ENCODE data around the gene CCL16. TPM values are rescaled to one million over a fixed set of nuclear protein-coding genes. Genes with fewer than 3 reads are reported as not detected.
A peak's percentile ranks its signal among the peaks of the same experiment; 100 is the strongest.

The CCL16 gene
- polyA plus RNA-seq, 1 donor: 0.20 TPM

GRCh38 chr17:35986643-35987042 is 5.3 kb upstream of the CCL16 start, which contains the start of gene CCL14:
Gene CCL14 (minus strand): TSS chr17:35986729. CDS start chr17:35986649, 80 bp downstream.
- DNase-seq: no peak

GRCh38 chr17:35984140-35984539 is 2.8 kb upstream of the CCL16 start:
- no peak for DNase-seq

GRCh38 chr17:35982409-35983191 is 1.3 kb upstream of the CCL16 start:
- no peak for DNase-seq

- DNase-seq: no peak
Observed at GRCh38 chr17:35981908-35982330, 622 bp upstream of the CCL16 start.

- DNase-seq: no peak
Observed at GRCh38 chr17:35978346-35978745, 3.0 kb downstream of the CCL16 start.

- DNase-seq: no peak
Observed at GRCh38 chr17:35977509-35977908, 3.8 kb downstream of the CCL16 start.

GRCh38 chr17:35973333-35974260 is 7.7 kb downstream of the CCL16 start:
- DNase-seq: no peak

- DNase-seq: no peak
Observed at GRCh38 chr17:35972945-35973332, 8.4 kb downstream of the CCL16 start.

- no peak for DNase-seq
Observed at GRCh38 chr17:35972535-35972934, 8.8 kb downstream of the CCL16 start.

GRCh38 chr17:35972066-35972465 is 9.2 kb downstream of the CCL16 start:
- no peak for DNase-seq

GRCh38 chr17:35969558-35970380 is 11.5 kb downstream of the CCL16 start:
- peak; percentile 89 for DNase-seq

GRCh38 chr17:35968520-35969054 is 12.7 kb downstream of the CCL16 start:
- DNase-seq: no peak

GRCh38 chr17:35965272-35965671 is 16.0 kb downstream of the CCL16 start:
- no peak for DNase-seq

- no peak for DNase-seq
Observed at GRCh38 chr17:35963663-35964062, 17.6 kb downstream of the CCL16 start.

GRCh38 chr17:35953720-35954119 is 27.6 kb downstream of the CCL16 start:
- DNase-seq: no peak

- no peak for DNase-seq
Observed at GRCh38 chr17:35949401-35949800, 31.9 kb downstream of the CCL16 start.

GRCh38 chr17:35948092-35948491 is 33.2 kb downstream of the CCL16 start:
- DNase-seq: no peak

- peak; percentile 53 for DNase-seq
Observed at GRCh38 chr17:35947156-35947585, 34.1 kb downstream of the CCL16 start.

GRCh38 chr17:35944151-35944550 is 37.1 kb downstream of the CCL16 start:
- DNase-seq: no peak

- no peak for DNase-seq
Observed at GRCh38 chr17:35943537-35943936, 37.8 kb downstream of the CCL16 start, which contains the start of gene LYZL6. Gene LYZL6 (minus strand): TSS chr17:35943713. CDS start chr17:35939356, 4,357 bp downstream.

- DNase-seq: peak; percentile 44
Observed at GRCh38 chr17:35942588-35943186, 38.6 kb downstream of the CCL16 start.
